Sigmoid colon (tissue), 7 donors: Measurements from ENCODE around the gene METTL5. TPM values are rescaled to one million over a fixed set of nuclear protein-coding genes. Genes with fewer than 3 reads are reported as not detected.

Experiments used
- DNase-seq: peaks from one replicate; pipeline ENCODE4 v3.0.0-alpha.2; 2019
- H3K27ac ChIP-seq, 4 donors: fragments of 200-600 bp; sonication (generic); one replicate each; pipeline ENCODE4 v1.5.1; 2016 to 2019; ENCODE audit warnings: mild to moderate bottlenecking in 1 of 4
- H3K27me3 ChIP-seq, 3 donors: fragments of 200-600 bp; sonication (generic); one replicate each; pipeline ENCODE4 v1.5.1; 2019; ENCODE audit warnings: mild to moderate bottlenecking in 1 of 3
- H3K36me3 ChIP-seq, 4 donors: fragments of 200-600 bp; sonication (generic); one replicate each; pipeline ENCODE4 v1.5.1; 2016 to 2019
- H3K4me1 ChIP-seq, 4 donors: fragments of 200-600 bp; sonication (generic); one replicate each; pipeline ENCODE4 v1.5.1; 2017 to 2019
- H3K4me3 ChIP-seq, 4 donors: fragments of 200-600 bp; sonication (generic); one replicate each; pipeline ENCODE4 v1.5.1; 2017 to 2019; ENCODE audit warnings: mild to moderate bottlenecking in 2 of 4, moderate library complexity in 1 of 4
- H3K9me3 ChIP-seq, 4 donors: fragments of 200-600 bp in 3 of 4; sonication (generic) in 3 of 4; one replicate each; pipeline versions ENCODE4 v1.5.1 to v1.6.1; 2013 to 2019
- CTCF ChIP-seq, 4 experiments: fragments of 450-650 bp in 3 of 4; fragments of 200-600 bp in 1 of 4; IDR thresholded peaks; one replicate each; pipeline ENCODE4 v1.5.1; 2016 to 2019; ENCODE audit warnings: antibody characterized with exemption in 4 of 4, mild to moderate bottlenecking in 3 of 4, moderate library complexity in 2 of 4
- EP300 ChIP-seq, 4 donors: sonication (generic); formaldehyde crosslinking; IDR thresholded peaks; one replicate each; pipeline ENCODE4 v1.6.1; 2017; ENCODE audit warnings: antibody characterized with exemption in 4 of 4
- POLR2A ChIP-seq, 2 donors: fragments of 450-650 bp; IDR thresholded peaks; one replicate each; pipeline ENCODE4 v1.6.1; 2016; ENCODE audit warnings: antibody characterized with exemption in 2 of 2, mild to moderate bottlenecking in 2 of 2, moderate library complexity in 2 of 2
- POLR2AphosphoS5 ChIP-seq, 4 donors: sonication (generic); formaldehyde crosslinking; IDR thresholded peaks; one replicate each; pipeline ENCODE4 v1.6.1; 2017; ENCODE audit warnings: antibody characterized with exemption in 4 of 4
- WGBS, 2 donors: extraction: QIAGEN DNeasy Blood & Tissue Kit; methylation state at CpG; one replicate each; pipeline ENCODE4 v1.1.7; 2013; 5-methylcytosine and 5-hydroxymethylcytosine counted together
- intact Hi-C: fragments of 100-400 bp; cut with DNase I; formaldehyde crosslinking; loops from one replicate; pipeline ENCODE4 v1.15.1; 2023
- polyA plus RNA-seq, 3 donors: library from polyadenylated mRNA; stranded (reverse); fragments of 200-250 nt; gene quantifications; one replicate each; pipeline ENCODE4 v1.2.3, GENCODE V29; 2013
- total RNA-seq, 4 donors: library from RNA; depleted of rRNA; stranded (reverse); fragments of >200 nt; gene quantifications; one replicate each; pipeline ENCODE4 v1.1.0, GENCODE V29; 2016
- donor health status: healthy with polysubstance abuse.
- donor health status: Bipolar disorder and iron deficiency.
- donor health status: healthy.

The METTL5 gene
- total and polyA plus RNA-seq, 7 donors: 47.8 to 337 (median 74.9) TPM

GRCh38 chr2:169828141-169828811 is 3.6 kb upstream of the METTL5 start:
- no peaks in the 10 kb centered on the region for H3K27me3 ChIP-seq
- peaks cover 0 to 62% (median 37%) of the 10 kb centered on the region in 4 donors for H3K4me1 ChIP-seq
- WGBS, 2 donors: 1% methylated on average over 13 of the region's 13 CpGs
- peak overlapping the region; percentile 85 to 96 (median 88) for H3K27ac ChIP-seq
- no peak for TF ChIP-seq CTCF (IDR thresholded peaks at IDR 0.05)
- TF ChIP-seq POLR2AphosphoS5 (IDR thresholded peaks at IDR 0.05): peak in 2 of 4 donors; percentile 19 to 32
- intact Hi-C loops: loop anchor here (5.0 kb wide), 2 partner anchors 49 to 241 kb away; no protein-coding TSS in a partner anchor
- peak overlapping the region; percentile 68 to 89 (median 76) for H3K4me3 ChIP-seq
- DNase-seq: peak; percentile 71
- no peaks in the 10 kb centered on the region for H3K36me3 ChIP-seq
- H3K9me3 ChIP-seq: no peaks in the 10 kb centered on the region

- 0 to 1% methylated on average over 104 of the region's 104 CpGs for WGBS, 2 donors
- intact Hi-C loops: loop anchor here (5.0 kb wide), 2 partner anchors 50 to 240 kb away; no protein-coding TSS in a partner anchor
- H3K4me3 ChIP-seq: peak within 1 kb of the TSS; percentile 68 to 89 (median 76)
- peaks cover 0 to 66% (median 44%) of the 10 kb centered on the region in 4 donors for H3K4me1 ChIP-seq
- no peaks in the 10 kb centered on the region for H3K9me3 ChIP-seq
- no peak for TF ChIP-seq CTCF (IDR thresholded peaks at IDR 0.05)
- TF ChIP-seq EP300 (IDR thresholded peaks at IDR 0.05): no peak
- peak in 1 of 2 donors; percentile 45 for TF ChIP-seq POLR2A (IDR thresholded peaks at IDR 0.05)
- TF ChIP-seq POLR2AphosphoS5 (IDR thresholded peaks at IDR 0.05): peak; percentile 85 to 94 (median 92)
- H3K27ac ChIP-seq: peak within 1 kb of the TSS; percentile 85 to 96 (median 88)
- DNase-seq: peak; percentile 97
- H3K27me3 ChIP-seq: no peaks in the 10 kb centered on the region
- no peaks in the 10 kb centered on the region for H3K36me3 ChIP-seq
Measured at GRCh38 chr2:169827272-169828140, 2.8 kb upstream of the METTL5 start, which contains the start of gene UBR3. Gene UBR3 (plus strand): TSS chr2:169827454. CDS start chr2:169827508, 54 bp downstream.

- H3K9me3 ChIP-seq: no peaks in the 10 kb centered on the region
- peak overlapping the region; percentile 83 to 89 (median 86) for H3K4me3 ChIP-seq
- 22 to 30% methylated on average over 4 of the region's 4 CpGs for WGBS, 2 donors
- intact Hi-C loops: loop anchor here (2.0 kb wide), 1 partner anchor 105 kb away; no protein-coding TSS in a partner anchor
- H3K36me3 ChIP-seq: peaks cover 0 to 24% (median 0%) of the 10 kb centered on the region in 4 donors
- TF ChIP-seq EP300 (IDR thresholded peaks at IDR 0.05): no peak
- TF ChIP-seq POLR2AphosphoS5 (IDR thresholded peaks at IDR 0.05): no peak
- TF ChIP-seq CTCF (IDR thresholded peaks at IDR 0.05): no peak
- TF ChIP-seq POLR2A (IDR thresholded peaks at IDR 0.05): no peak
- H3K27ac ChIP-seq: peak overlapping the region; percentile 85 to 89 (median 86)
- H3K4me1 ChIP-seq: peaks cover 0 to 41% (median 24%) of the 10 kb centered on the region in 4 donors
- H3K27me3 ChIP-seq: no peaks in the 10 kb centered on the region
- DNase-seq: no peak
Measured at GRCh38 chr2:169823996-169824372, 721 bp downstream of the METTL5 start.

- Histone ChIP-seq H3K4me3 (no peak overlapping the region), H3K36me3 (peaks cover under 1 to 33% (median 6%) of the 10 kb centered on the region in 4 donors), H3K27ac (no peak overlapping the region), H3K27me3 (no peaks in the 10 kb centered on the region), H3K9me3 (no peaks in the 10 kb centered on the region), H3K4me1 (peaks cover 0 to 35% (median 20%) of the 10 kb centered on the region in 4 donors)
- no peak for DNase-seq
- TF ChIP-seq POLR2A (IDR thresholded peaks at IDR 0.05) (no peak), CTCF (IDR thresholded peaks at IDR 0.05) (no peak), POLR2AphosphoS5 (IDR thresholded peaks at IDR 0.05) (no peak), EP300 (IDR thresholded peaks at IDR 0.05) (no peak)
- intact Hi-C loops: no loop called here
- 90 to 94% methylated on average over 4 of the region's 4 CpGs for WGBS, 2 donors
Measured at GRCh38 chr2:169822785-169823392, 1.8 kb downstream of the METTL5 start.
